Vagina (tissue), 2 donors: ENCODE results near the gene MYO3A. TPM values are rescaled to one million over a fixed set of nuclear protein-coding genes. Genes with fewer than 3 reads are reported as not detected.

Source experiments
- DNase-seq, 2 donors: peaks; one replicate each; pipeline ENCODE4 v3.0.0-alpha.2; 2017; ENCODE audit errors: extremely low spot score in 2 of 2
- H3K27ac ChIP-seq: fragments of 200-600 bp; sonication (generic); one replicate; pipeline ENCODE4 v1.5.1; 2019
- H3K27me3 ChIP-seq: fragments of 200-600 bp; sonication (generic); one replicate; pipeline ENCODE4 v1.5.1; 2019
- H3K36me3 ChIP-seq, 2 donors: fragments of 200-600 bp; sonication (generic); one replicate each; pipeline ENCODE4 v1.5.1; 2017 to 2019
- H3K4me1 ChIP-seq: fragments of 200-600 bp; sonication (generic); one replicate; pipeline ENCODE4 v1.5.1; 2019
- H3K4me3 ChIP-seq, 2 donors: fragments of 200-600 bp; sonication (generic); 1 replicate in 1 of 2; 2 replicates in 1 of 2; pipeline ENCODE4 v1.5.1; 2016 to 2019
- H3K9me3 ChIP-seq: fragments of 200-600 bp; sonication (generic); one replicate; pipeline ENCODE4 v1.5.1; 2019
- CTCF ChIP-seq, 3 experiments: fragments of 450-650 bp in 2 of 3; fragments of 200-600 bp in 1 of 3; sonication (generic) in 1 of 3; IDR thresholded peaks; one replicate each; pipeline ENCODE4 v1.5.1; 2017 to 2019; ENCODE audit warnings: antibody characterized with exemption in 3 of 3, mild to moderate bottlenecking in 2 of 3, moderate library complexity in 2 of 3
- POLR2A ChIP-seq, 2 donors: fragments of 450-650 bp; IDR thresholded peaks; one replicate each; pipeline ENCODE4 v1.6.1; 2017; ENCODE audit warnings: antibody characterized with exemption in 2 of 2, mild to moderate bottlenecking in 2 of 2, moderate library complexity in 2 of 2
- POLR2AphosphoS5 ChIP-seq, 2 donors: sonication (generic); formaldehyde crosslinking; IDR thresholded peaks; one replicate each; pipeline ENCODE4 v1.9.0; 2017; ENCODE audit warnings: antibody characterized with exemption in 2 of 2, mild to moderate bottlenecking in 2 of 2, low read depth in 1 of 2; ENCODE audit not compliant: insufficient read depth in 1 of 2
- intact Hi-C: fragments of 100-400 bp; cut with DNase I; formaldehyde crosslinking; loops from one replicate; pipeline ENCODE4 v1.15.1; 2023
- total RNA-seq: library from RNA; depleted of rRNA; stranded (reverse); fragments of >200 nt; gene quantifications from one replicate; pipeline ENCODE4 v1.2.3, GENCODE V29; 2016

Gene MYO3A
- total RNA-seq, 1 donor from 2014 or later = 0.25 TPM

GRCh38 chr10:26227786-26228185 lies 293.8 kb downstream of the MYO3A start:
- intact Hi-C loops = no loop called here
- no peak for DNase-seq
- H3K36me3 ChIP-seq = no peaks in the 10 kb centered on the region
- H3K4me3 ChIP-seq = no peak overlapping the region
- no peak for TF ChIP-seq CTCF (IDR thresholded peaks at IDR 0.05)
- no peak for TF ChIP-seq POLR2A (IDR thresholded peaks at IDR 0.05)
- TF ChIP-seq POLR2AphosphoS5 (IDR thresholded peaks at IDR 0.05; ENCODE audit: insufficient read depth in 1 of 2, low read depth in 1 of 2) = no peak
- H3K9me3 ChIP-seq = no peaks in the 10 kb centered on the region
- H3K27ac ChIP-seq = no peak overlapping the region
- no peaks in the 10 kb centered on the region for H3K4me1 ChIP-seq
- no peaks in the 10 kb centered on the region for H3K27me3 ChIP-seq

GRCh38 chr10:26232174-26232573 lies 298.1 kb downstream of the MYO3A start:
- no peak overlapping the region for H3K4me3 ChIP-seq
- H3K9me3 ChIP-seq = no peaks in the 10 kb centered on the region
- intact Hi-C loops = no loop called here
- H3K27me3 ChIP-seq = no peaks in the 10 kb centered on the region
- H3K4me1 ChIP-seq = no peaks in the 10 kb centered on the region
- H3K36me3 ChIP-seq = no peaks in the 10 kb centered on the region
- DNase-seq = no peak
- TF ChIP-seq CTCF (IDR thresholded peaks at IDR 0.05) (no peak), POLR2AphosphoS5 (IDR thresholded peaks at IDR 0.05; ENCODE audit: insufficient read depth in 1 of 2, low read depth in 1 of 2) (no peak)
- no peak overlapping the region for H3K27ac ChIP-seq

DNA sequence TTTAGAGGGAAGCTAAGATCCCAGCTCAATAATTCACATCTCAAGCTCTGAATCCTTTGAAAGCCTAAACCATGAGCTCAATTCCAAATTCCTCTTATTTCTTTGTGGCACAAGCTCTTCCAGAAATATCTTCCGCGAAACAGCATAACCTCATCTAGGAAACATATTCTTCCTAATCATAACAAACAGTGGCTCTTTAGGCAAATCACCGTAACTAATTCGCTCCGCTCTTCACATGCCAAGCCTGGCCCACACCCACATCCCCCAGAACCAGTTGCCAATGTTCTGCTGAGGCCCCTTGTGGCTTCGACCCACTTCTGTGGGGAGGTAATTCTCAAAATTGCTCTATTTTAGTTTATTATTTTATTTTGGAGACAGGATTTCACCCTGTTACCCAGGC lies 301.7 kb downstream of the MYO3A start:
- Histone ChIP-seq H3K9me3 (no peaks in the 10 kb centered on the region), H3K27ac (no peak overlapping the region), H3K4me3 (no peak overlapping the region), H3K36me3 (no peaks in the 10 kb centered on the region), H3K4me1 (no peaks in the 10 kb centered on the region), H3K27me3 (no peaks in the 10 kb centered on the region)
- no peak for DNase-seq
- TF ChIP-seq POLR2A (IDR thresholded peaks at IDR 0.05) (no peak), POLR2AphosphoS5 (IDR thresholded peaks at IDR 0.05; ENCODE audit: insufficient read depth in 1 of 2, low read depth in 1 of 2) (no peak), CTCF (IDR thresholded peaks at IDR 0.05) (no peak)
- intact Hi-C loops = no loop called here

- H3K27ac ChIP-seq = no peak overlapping the region
- no peak for DNase-seq
- no peak overlapping the region for H3K4me3 ChIP-seq
- no peaks in the 10 kb centered on the region for H3K27me3 ChIP-seq
- H3K9me3 ChIP-seq = no peaks in the 10 kb centered on the region
- no peaks in the 10 kb centered on the region for H3K4me1 ChIP-seq
- intact Hi-C loops = no loop called here
- TF ChIP-seq POLR2AphosphoS5 (IDR thresholded peaks at IDR 0.05; ENCODE audit: insufficient read depth in 1 of 2, low read depth in 1 of 2) = no peak
- TF ChIP-seq POLR2A (IDR thresholded peaks at IDR 0.05) = no peak
- TF ChIP-seq CTCF (IDR thresholded peaks at IDR 0.05) = no peak
- no peaks in the 10 kb centered on the region for H3K36me3 ChIP-seq
Observed at GRCh38 chr10:26238378-26238777, 304.3 kb downstream of the MYO3A start.

- Histone ChIP-seq H3K4me3 (no peak overlapping the region), H3K4me1 (no peaks in the 10 kb centered on the region), H3K27ac (no peak overlapping the region), H3K9me3 (no peaks in the 10 kb centered on the region), H3K27me3 (no peaks in the 10 kb centered on the region), H3K36me3 (no peaks in the 10 kb centered on the region)
- TF ChIP-seq CTCF (IDR thresholded peaks at IDR 0.05) (no peak), POLR2AphosphoS5 (IDR thresholded peaks at IDR 0.05; ENCODE audit: insufficient read depth in 1 of 2, low read depth in 1 of 2) (no peak), POLR2A (IDR thresholded peaks at IDR 0.05) (no peak)
- no peak for DNase-seq
- intact Hi-C loops = no loop called here
Observed at GRCh38 chr10:26242706-26243350, 308.8 kb downstream of the MYO3A start.
